DMS53 (cell line): ENCODE data around the gene TMEM140.
"Not testable (repeated sequence)": the region's sequence is repeated elsewhere in the genome, so short reads cannot be mapped to it uniquely, and the experiment has no call there.

ENCODE experiments used
- DNase-seq: peaks from one replicate; lab custom pipeline; 2025; lab: John Stamatoyannopoulos, UW

TMEM140 gene

DNA sequence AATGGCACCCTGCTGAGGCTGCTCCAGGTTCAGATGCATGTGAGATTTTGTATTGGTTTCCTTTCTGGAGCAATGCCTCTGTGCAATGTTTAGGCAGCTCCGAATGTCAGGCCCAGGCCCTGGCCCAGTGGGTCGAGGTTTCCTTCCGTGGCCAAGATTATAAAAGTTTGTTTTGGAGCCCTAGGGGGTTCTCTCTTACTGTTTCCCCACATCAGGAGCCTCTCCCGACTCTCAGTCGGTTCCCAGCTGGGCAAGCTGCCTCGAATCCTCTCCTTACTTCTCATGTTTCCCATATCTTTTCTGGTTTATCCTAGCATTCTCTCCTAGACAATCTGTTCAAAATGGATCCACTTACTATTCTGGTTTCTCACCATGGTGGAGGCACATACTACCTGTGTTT is 11.0 kb downstream of the TMEM140 start:
- DNase-seq: no peak

DNA sequence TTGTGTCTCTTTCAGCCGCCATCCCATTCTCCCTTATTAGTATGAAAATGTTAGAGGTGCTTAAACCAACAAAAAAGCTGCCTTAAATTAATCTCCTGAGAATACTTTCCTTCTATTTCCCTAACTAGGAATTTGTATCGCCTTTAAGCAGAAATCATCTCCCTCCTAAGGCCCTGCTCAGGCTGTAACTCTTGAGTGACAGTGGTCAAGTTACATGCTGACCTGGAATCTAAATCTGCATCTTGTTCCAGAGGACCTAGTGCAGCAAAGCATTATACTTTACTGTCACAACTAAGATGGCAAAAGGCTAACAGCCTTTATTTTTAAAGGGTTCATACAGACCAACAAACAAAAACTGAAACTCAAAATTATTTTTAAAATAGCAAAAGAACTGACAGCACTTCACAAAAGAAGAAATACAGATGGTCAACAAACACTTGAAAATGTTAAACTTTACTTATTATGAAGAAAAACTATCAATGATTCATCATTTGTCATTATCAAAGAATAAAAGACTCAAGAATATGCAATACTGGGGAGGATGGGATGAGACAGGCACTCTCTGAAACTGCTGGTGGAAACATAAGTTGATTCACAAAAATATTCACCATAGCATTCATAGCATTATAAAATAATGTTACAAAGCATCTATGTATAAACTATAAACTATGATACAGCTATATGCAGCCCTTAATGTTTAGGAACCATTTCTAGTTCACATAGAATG is 11.7 kb downstream of the TMEM140 start:
- DNase-seq: no peak

DNA sequence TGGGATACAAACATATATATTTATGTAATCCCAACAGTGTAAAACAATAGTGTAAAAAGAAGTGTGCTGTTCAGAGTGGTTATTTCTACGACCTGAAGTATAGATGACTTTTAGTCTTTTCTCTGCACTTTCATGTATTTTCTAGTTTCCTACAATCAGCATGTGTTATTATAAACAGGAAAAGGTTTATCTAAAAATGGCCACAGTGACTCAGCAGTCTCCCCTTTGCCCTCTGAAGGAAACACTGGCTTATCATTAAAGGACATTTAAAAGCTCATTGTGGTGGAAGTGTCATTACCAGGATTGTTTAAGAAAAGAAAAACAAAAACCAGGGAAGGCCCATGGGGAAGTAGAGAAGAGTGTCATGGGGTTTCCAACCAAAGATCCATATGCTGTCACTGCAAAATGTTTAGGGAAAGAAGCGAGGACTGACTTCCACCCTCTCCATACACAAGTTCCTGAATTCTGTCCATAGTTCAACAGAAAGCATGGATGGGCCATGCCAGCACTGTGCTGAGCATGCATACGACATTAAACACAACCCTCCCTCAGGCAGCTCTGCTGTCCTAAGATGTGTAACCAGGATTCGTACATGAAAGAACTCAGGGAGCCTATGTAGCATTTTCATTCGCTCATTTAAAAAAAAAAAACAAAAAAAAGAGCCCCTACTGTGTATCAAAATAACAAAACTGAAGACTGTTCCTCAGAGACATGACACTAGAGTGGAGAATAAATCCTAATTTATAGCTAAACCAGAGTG is 12.4 kb downstream of the TMEM140 start:
- peak; percentile 60 for DNase-seq

DNA sequence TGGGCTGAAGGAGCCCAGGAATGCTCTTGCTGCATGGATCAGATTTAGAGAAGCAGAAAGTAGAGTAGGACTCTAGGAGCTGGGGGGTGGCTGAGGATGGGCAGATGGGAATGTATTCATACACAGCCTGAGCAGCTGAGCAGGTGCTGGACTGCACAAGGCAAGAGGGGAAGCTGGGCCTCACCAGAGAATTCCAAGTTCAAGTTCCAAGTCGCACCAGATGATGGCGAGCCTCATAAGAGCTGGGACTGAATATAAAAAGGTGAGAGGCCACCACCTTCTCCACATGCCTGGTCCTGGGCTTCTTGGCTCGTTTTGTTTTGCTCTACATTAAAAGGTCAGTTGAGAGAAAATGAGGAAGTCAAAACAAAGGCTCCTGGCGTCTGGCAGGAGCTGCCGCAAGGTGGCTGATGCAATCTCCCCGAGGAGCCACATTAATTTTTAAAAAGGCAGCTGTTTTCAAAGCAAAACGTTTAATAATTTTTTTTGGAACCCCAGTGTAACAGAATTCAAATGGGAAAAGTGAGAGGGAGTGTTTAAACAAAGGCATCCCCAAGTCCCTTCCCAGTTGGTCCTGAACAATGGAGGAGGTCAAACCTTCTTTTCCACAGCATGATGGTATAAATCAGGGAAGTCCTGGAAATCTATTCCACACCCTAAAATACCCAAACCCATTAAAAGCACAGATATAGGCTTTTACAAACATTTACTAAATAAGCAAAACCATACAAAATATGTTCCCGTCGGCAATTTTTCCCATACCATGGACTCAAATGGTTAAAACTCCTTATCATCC is 13.2 kb downstream of the TMEM140 start:
- DNase-seq: peak; percentile 57

DNA sequence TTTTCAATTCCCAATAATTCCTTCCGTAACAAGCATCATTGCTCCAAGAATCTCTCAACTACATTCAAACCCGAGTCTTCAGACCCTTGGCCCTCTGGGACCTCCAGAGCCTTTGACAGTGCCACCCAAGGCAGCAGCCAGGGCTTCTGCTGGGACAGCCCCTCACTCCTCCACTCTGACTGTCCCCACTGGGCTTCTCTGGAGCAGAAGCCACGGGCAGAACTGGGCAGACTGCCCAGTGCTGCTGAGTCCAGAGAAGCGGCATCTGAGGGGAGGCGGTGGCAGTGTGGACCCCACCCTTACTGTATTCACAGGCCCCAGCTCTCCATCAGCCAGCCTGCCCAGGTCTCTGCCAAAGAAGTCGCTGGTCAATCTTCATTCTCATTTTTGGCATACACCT is 13.8 kb downstream of the TMEM140 start:
- DNase-seq: no peak

DNA sequence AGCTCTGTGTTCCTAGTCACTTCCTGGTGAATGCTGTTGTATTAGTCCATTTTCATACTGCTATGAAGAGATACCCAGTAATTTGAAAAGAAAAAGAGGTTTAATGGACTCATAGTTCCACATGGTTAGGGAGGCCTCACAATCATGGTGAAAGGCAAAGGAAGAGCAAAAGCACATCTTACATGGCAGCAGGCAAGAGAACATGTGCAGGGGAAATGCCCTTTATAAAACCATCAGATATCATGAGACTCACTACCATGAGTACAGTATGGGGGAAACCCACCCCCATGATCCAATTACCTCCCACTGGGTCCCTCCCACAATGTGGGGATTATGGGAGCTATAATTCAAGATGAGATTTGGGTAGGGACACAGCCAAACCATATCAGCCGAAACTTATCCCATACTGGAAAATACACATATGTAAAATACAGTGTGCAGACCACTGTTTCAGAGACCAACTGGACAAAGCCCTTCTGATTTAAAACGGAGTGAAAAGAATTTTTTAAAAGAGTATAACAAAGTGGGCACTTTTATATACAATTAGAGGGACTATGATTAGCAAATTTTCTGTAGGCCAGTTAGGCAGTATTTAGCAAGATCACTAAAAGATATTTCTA is 14.6 kb downstream of the TMEM140 start:
- DNase-seq: no peak

DNA sequence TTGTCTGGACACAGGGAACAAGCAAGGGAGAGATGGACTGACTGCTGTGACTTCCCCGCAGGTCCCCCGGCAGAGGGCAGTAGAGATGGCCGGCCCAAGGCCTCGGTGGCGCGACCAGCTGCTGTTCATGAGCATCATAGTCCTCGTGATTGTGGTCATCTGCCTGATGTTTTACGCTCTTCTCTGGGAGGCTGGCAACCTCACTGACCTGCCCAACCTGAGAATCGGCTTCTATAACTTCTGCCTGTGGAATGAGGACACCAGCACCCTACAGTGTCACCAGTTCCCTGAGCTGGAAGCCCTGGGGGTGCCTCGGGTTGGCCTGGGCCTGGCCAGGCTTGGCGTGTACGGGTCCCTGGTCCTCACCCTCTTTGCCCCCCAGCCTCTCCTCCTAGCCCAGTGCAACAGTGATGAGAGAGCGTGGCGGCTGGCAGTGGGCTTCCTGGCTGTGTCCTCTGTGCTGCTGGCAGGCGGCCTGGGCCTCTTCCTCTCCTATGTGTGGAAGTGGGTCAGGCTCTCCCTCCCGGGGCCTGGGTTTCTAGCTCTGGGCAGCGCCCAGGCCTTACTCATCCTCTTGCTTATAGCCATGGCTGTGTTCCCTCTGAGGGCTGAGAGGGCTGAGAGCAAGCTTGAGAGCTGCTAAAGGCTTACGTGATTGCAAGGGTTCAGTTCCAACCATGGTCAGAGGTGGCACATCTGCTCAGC is 16.6 kb downstream of the TMEM140 start:
- DNase-seq: no peak

DNA sequence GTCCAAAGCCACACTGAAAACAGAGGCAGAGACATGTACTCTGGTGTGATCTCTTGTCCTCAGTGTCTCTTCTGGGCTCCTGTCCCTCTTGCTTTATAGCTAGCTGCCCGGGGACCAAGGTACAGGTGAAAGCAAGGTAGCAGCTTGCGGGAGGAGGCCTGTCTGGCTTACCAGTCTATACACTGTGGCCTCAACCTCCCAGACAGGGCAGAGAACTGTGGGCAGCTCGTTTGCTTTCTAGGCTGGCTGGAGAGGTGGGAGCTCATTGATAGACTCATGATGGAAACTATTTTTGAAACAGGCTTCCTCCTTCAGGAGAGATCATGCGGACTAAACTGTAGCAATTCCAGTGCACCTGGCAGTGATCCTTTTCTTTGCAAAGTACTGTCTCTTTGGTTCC is 18.0 kb downstream of the TMEM140 start:
- DNase-seq: no peak

DNA sequence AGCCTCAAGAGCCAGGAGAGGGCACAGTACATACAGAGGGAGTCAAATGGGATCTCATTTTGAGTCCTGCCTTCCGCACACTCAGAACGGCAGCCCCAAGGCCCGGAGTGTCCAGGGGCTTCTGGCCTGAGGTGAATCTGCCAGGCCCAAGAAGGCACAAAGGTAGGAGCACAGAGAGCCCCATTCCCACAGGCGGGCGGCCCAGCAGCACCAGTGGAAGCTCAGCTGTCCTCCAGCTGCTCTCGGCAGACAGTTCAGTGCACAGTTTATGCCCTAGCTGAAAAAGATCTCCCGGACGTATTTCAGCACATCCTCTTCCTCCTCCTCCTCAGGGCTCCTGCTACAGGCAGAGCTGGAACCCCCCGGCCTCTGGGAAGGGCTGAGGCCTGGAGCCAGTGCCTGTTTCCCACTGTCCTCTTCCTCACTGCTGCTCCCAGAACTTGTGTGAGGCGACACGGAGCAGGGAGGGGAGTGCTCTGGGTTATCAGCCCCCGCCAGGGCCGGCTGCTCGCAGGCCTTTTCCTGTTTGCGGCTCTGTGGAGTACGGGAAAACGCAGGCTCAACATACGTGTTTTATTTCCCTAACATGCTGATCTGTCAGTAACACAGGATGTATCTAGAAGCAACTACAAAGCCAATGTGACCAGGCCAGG is 18.6 kb downstream of the TMEM140 start:
- DNase-seq: no peak

DNA sequence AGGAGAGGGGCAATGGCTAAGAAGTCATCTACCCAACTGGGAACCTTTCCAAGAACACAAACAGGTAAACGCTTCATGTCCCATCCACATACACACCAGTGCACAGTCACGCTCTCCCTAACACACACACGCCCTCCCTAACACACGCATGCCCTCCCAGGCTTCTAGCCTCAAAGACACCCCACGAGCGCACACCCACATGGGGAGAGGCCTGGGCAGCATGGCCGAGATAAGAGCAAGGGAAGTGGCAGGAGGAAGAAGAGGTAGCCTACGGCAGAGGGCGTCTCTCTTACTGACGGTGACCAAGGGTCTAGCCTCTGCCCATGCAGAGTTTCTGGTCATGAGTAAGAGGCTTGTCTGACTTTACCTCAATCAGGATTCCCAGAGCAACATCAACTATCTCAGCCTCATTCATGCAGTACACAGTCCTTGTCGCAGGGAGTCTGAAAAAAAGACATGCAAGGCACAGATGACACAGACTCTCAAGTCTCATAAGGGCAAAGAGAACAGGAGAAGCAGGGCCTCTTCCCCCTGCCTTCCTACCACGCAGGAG is 19.6 kb downstream of the TMEM140 start:
- DNase-seq: no peak

DNA sequence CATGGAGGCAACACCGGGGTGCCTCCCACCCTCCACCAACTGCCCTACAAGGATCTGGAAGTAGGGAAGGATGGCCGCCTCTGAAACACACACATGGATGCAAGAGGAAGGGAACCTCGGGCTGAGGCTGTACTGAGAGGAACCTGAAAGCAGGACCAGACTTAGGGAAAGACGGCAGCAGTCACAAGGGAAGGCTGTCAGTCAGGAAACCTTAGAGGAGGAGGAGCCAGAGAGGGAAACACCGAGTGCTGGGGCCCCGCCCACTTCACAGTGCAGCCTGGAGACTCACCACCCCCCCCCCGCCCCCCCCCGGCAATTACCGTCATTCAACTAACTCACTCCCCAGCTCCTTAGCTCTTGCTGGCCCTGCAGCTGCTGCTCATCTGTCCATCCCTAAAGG is 20.1 kb downstream of the TMEM140 start:
- peak; percentile 19 for DNase-seq

DNA sequence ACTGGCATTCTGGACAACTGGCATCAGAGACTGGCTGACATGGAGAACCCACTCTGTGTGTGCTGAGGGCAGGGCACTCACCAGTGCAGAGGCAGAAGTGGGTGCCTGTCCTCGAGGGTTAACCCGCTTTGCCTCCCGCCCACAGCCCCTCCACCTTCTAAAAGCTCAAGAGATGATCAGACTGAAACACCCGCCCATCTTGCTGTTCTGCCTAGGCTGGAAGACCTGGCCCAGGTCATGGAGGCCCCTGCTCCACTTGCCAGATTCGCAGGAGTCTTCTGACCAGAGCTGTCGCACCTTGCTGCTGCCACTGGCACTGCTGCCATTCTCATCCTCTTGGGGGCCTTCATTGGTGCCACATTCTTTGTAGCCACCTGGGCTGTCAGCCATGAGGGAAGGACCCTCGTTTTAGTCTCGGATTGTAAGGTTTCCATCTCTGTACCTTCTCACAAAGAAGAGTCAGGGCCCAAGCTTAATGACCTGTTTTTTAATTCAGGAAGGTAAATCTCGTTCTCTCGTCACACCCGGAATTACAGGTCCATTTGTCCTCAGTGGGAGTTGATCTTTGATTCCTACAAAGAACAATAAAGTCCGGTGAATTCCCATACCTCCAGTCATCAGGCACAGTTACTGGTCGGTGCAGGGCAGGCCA is 20.7 kb downstream of the TMEM140 start:
- DNase-seq: no peak

DNA sequence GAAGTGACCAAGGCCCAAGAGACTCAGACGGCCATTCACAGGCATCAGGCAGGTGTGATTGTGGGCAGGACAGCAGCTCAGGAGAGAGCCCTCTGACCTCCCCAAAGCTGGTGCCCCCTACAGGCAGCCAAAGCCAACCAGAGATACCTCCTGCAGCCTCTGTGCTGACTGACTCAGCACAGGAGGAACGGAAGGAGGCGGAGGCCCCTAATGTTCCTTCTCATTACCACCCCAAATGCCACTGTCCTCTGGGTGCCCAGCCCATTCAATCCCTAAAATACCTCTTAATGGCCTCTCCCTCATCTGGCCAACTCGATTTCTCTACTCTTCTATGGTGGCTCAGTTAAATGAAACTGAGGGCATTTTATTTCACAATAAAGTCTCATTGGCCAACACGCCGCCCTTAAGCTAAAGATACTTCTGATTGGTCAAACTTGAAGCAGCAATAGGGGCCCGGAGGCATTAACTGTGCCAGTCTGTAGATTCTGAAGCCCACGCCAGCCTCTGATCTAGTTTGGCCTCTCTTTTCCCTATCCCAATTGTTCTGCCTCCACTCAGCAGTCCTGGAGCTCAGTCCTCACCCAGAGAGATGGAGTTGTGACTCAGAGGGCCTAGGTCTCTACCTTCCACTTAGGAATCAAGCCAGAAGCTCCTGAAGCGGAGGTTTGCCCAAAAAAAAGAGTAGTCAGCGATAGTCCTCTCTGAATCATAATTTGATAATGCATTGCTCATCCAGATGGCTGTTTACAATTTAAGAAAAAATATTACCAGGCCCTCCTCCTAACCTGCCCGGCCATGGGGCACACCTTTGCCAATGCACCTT is 21.5 kb downstream of the TMEM140 start:
- DNase-seq: peak; percentile 65

DNA sequence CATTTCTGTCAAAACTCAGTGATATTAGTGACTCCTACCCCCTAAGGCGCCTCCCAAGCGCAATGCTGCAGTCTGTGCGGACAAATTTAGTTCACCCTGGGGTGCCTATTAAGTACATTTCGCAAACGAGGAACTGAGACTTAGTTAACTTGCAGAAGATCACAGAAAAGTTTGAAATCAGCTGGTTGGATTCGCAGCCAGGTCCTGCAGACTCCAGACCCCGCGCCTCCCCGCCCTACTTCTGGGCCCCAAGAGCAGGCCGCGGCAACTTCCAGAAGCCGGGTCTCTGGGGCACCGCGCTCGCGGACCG is 22.0 kb downstream of the TMEM140 start:
- DNase-seq: no peak

DNA sequence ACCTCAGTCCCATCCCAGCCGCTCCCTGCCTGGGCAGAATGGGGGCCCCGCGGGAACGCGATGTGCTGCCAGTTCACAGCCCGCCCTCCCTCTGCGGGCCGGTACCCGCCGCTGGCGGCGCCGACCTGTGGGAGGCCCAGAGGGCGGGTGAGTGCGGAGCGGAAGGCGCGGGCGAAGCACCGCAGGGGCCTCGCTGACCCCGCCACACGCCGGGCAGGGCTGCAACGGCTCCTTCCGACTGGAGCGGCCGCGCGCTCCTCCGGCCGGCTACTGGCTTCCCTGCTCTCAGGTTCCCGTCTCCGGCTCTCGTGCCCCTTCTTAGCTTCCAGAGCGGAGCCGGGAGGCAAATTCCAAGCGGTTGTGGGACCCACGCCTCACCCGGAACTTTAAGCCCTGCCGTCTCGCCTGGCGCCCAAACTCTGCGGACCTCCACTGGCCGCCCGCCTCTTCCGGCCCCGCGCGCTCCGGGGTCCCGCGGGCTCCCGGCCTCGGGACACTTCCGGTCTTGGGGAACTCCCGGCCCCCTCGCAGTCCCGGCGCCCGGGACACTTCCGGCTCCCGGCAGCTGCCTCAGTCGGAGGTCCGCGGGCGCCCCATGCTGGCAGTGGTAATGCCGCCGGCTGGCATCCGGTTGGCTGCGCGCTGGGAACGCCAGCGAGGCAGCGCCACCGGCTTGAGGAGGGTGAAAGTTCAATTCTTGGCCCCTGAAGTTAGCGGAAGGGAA is 22.6 kb downstream of the TMEM140 start, which contains the start of gene CYREN:
Gene CYREN, minus strand, starts transcription at position 434 of the 724 bp plus-strand sequence. CDS start 1,785 bp downstream, outside the sequence.
- peak; percentile 99 for DNase-seq

DNA sequence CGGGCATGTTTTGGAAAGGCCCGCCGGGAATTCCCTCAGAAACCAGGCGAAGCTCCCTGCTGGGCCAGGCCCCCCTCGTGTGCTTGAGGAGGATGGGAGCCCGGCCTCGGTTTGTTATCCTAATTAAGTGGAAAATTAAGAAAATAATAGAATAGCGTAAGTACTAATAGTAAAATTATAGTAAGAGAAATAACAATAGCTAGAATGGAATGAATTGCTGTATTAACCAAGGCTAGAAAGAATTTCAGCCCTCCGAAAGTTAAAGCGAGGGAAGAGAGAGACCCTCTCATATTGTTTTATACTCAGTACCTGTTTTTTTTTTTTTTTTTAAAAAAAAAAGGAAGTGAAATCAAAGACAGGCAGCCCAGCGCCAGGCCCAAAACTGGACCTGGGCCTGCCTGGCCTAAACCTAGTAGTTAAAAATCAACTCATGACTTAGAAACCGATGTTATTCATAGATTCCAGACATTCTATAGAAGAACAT is 23.2 kb downstream of the TMEM140 start:
- not testable (repeated sequence) for DNase-seq

DNA sequence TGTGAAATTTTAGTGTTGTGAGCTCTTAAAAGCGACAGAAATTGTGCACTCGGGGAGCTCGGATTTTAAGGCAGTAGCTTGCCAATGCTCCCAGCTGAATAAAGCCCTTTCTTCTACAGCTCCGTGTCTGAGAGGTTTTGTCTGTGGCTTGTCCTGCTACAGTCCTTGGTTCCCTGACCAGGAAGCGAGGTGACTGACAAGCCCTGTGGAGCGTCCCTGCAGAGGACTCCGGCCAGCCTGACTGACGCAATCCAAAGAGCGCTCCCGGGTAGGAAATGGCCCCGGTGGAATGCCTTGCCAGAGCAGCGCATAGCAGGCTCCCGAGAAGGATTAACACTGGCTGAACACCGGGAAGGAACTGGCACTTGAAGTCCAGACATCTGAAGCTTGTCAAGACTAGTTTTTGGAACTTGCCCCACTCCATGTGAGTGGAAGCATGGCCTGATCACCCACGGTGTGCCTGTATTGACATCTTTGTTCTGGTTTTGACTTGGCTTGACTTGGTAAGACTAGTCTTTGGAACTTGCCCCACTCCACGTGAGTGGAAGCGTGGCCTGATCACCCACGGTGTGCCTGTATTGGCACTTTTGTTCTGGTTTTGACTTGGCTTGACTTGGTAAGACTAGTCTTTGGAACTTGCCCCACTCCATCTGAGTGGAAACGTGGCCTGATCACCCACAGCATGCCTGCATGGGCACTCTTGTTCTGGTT is 23.9 kb downstream of the TMEM140 start:
- not testable (repeated sequence) for DNase-seq

DNA sequence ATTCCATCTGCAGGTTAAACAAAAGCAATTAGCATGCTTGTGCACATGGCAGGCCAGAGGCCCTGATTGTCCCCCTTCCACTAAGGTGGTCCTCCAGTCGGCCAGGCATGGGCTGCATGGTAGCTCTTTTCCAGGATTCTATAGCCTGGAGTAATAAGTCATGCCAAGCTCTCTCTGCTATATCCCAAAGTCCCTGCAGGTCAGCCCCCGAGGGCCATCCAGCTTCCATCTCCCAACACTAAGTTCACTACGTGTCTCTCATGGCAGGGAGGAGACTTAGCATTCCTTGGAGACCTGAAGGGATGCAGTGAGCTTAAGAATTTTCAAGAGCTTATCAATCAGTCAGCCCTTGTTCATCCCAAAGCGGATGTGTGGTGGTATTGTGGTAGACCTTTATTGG is 26.0 kb downstream of the TMEM140 start:
- DNase-seq: not testable (repeated sequence)
